DND-41 (cell line): ENCODE results near the gene SNTG2.

ENCODE experiments used
- ATAC-seq: fragments of 200-7000 bp; cut with Tn5 transposase; 3 replicates; pipeline ENCODE4 v1.9.1; 2021; ENCODE audit warnings: low read depth; ENCODE audit not compliant: insufficient read depth
- DNase-seq: peaks from one replicate; pipeline ENCODE4 v3.0.0-alpha.2; 2020
- H2AFZ ChIP-seq: 2 replicates; pipeline ENCODE4 v1.6.0; 2012; ENCODE audit warnings: low read depth, low read length
- H3K27ac ChIP-seq: 2 replicates; pipeline ENCODE4 v1.5.1; 2012; ENCODE audit warnings: low read length, inconsistent platforms
- H3K27me3 ChIP-seq: fragments of 200-600 bp; sonication (generic); 2 replicates; pipeline ENCODE4 v1.6.0; 2012; ENCODE audit warnings: low read length, mild to moderate bottlenecking, inconsistent platforms; ENCODE audit not compliant: insufficient read depth, poor library complexity
- H3K36me3 ChIP-seq: 2 replicates; pipeline ENCODE4 v1.5.1; 2012; ENCODE audit warnings: low read length, inconsistent platforms; ENCODE audit not compliant: insufficient read depth
- H3K4me1 ChIP-seq: 2 replicates; pipeline ENCODE4 v1.5.1; 2012; ENCODE audit warnings: mild to moderate bottlenecking, low read length; ENCODE audit not compliant: insufficient read depth
- H3K4me2 ChIP-seq: 2 replicates; pipeline ENCODE4 v1.6.0; 2012; ENCODE audit warnings: mild to moderate bottlenecking, moderate library complexity, low read length, inconsistent platforms; ENCODE audit not compliant: insufficient read depth
- H3K4me3 ChIP-seq, 2 experiments: fragments of 200-600 bp in 1 of 2; shearing (Covaris generic) in 1 of 2; 2 replicates each; pipeline ENCODE4 v1.5.1; 2012 to 2016; ENCODE audit warnings: inconsistent platforms in 2 of 2, low read length in 2 of 2, mild to moderate bottlenecking in 2 of 2, low read depth in 1 of 2, moderate library complexity in 1 of 2
- H3K79me2 ChIP-seq: 2 replicates; pipeline ENCODE4 v1.6.0; 2012; ENCODE audit warnings: low read length, inconsistent platforms; ENCODE audit not compliant: insufficient read depth
- H3K9ac ChIP-seq: 2 replicates; pipeline ENCODE4 v1.6.0; 2012; ENCODE audit warnings: low read depth, mild to moderate bottlenecking, inconsistent platforms, low read length, moderate library complexity
- H3K9me3 ChIP-seq: 2 replicates; pipeline ENCODE4 v1.5.1; 2012; ENCODE audit warnings: low read length, moderate library complexity, mild to moderate bottlenecking, inconsistent platforms; ENCODE audit not compliant: insufficient read depth, severe bottlenecking
- H4K20me1 ChIP-seq: 2 replicates; pipeline ENCODE4 v1.6.0; 2012; ENCODE audit warnings: low read length; ENCODE audit not compliant: insufficient read depth
- EZH2 ChIP-seq: IDR thresholded peaks from 3 replicates; pipeline ENCODE4 v1.6.1; 2012; ENCODE audit warnings: borderline replicate concordance, low read depth, mild to moderate bottlenecking, moderate library complexity, low read length, inconsistent platforms; ENCODE audit not compliant: severe bottlenecking
- TF ChIP-seq, protein P1 (sequence below): IDR thresholded peaks from 2 replicates; pipeline ENCODE4 v1.5.1; 2012; ENCODE audit warnings: borderline replicate concordance, low read length, moderate library complexity, mild to moderate bottlenecking; ENCODE audit not compliant: poor library complexity, severe bottlenecking; ENCODE audit errors: extremely low read depth

The SNTG2 gene

DNA sequence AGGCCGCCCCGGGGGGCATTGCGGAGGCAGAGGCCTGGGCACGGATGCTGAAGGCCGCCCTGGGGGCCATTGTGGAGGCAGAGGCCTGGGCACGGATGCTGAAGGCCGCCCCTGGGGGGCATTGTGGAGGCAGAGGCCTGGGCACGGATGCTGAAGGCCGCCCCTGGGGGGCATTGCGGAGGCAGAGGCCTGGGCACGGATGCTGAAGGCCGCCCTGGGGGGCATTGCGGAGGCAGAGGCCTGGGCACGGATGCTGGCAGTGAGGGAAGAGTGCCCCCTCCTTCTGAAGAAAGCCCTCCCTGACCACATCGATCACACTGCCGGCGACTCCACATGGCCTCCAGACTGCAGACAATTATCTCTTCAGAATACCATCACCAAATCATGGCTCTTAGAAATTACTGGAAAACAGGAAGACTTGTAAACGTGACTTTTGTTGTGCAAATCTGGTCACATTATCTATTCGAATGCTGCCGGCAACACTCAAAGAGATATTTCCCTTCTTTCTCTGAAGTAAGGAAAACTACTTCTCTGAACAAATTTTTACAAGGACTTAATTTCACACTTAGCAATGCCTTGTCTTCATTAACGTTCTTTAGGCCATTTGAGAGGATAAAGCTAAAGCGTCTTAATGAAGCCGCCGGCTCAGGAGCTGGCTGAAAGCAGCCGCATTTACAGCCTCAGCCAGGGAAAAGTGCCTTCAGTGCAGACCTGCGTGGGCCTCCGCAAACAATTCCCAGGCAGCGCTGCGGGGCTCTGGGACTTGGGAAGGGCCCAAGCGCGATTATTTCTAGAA lies 18.1 kb upstream of the SNTG2 start:
- Histone ChIP-seq H3K4me1 (no peaks in the 10 kb centered on the region), H3K27ac (no peak overlapping the region), H4K20me1 (no peaks in the 10 kb centered on the region), H3K4me2 (no peak overlapping the region), H3K9ac (no peak overlapping the region), H3K27me3 (no peaks in the 10 kb centered on the region), H2AFZ (no peak overlapping the region), H3K9me3 (no peaks in the 10 kb centered on the region), H3K79me2 (no peaks in the 10 kb centered on the region), H3K36me3 (no peaks in the 10 kb centered on the region), H3K4me3 (no peak overlapping the region)
- DNase-seq (no peak), ATAC-seq (no peak)
- TF ChIP-seq, protein P1, sequence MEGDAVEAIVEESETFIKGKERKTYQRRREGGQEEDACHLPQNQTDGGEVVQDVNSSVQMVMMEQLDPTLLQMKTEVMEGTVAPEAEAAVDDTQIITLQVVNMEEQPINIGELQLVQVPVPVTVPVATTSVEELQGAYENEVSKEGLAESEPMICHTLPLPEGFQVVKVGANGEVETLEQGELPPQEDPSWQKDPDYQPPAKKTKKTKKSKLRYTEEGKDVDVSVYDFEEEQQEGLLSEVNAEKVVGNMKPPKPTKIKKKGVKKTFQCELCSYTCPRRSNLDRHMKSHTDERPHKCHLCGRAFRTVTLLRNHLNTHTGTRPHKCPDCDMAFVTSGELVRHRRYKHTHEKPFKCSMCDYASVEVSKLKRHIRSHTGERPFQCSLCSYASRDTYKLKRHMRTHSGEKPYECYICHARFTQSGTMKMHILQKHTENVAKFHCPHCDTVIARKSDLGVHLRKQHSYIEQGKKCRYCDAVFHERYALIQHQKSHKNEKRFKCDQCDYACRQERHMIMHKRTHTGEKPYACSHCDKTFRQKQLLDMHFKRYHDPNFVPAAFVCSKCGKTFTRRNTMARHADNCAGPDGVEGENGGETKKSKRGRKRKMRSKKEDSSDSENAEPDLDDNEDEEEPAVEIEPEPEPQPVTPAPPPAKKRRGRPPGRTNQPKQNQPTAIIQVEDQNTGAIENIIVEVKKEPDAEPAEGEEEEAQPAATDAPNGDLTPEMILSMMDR: no peak
- no peak for TF ChIP-seq EZH2

- ATAC-seq (no peak), DNase-seq (no peak)
- Histone ChIP-seq H4K20me1 (no peaks in the 10 kb centered on the region), H3K4me2 (no peak overlapping the region), H3K4me1 (no peaks in the 10 kb centered on the region), H3K36me3 (no peaks in the 10 kb centered on the region), H3K79me2 (no peaks in the 10 kb centered on the region), H3K27ac (no peak overlapping the region), H3K4me3 (no peak overlapping the region), H2AFZ (no peak overlapping the region), H3K9ac (no peak overlapping the region), H3K27me3 (no peaks in the 10 kb centered on the region), H3K9me3 (no peaks in the 10 kb centered on the region)
- no peak for TF ChIP-seq EZH2
- TF ChIP-seq, protein P1: no peak
Measured at GRCh38 chr2:933734-934295, 16.8 kb upstream of the SNTG2 start.

DNA sequence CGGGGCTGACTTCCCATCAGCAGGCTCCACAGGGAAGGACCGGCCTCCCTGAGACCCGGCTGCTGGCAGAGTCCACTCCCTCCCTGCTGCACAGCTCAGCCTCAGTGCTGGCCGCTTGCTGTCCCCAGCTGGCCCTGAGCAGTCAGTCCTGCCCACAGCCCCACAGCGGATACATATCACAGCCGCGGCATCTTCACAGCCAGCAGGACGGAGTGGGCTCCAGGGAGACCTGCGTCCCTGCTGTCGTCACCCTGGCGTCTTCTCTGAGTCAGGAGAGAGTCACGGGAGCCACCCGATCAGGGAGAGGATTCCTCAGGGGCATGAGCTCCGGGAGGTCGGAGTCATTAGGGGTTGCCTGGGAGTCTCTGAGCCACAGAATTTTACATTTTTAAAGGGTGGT lies 13.1 kb upstream of the SNTG2 start:
- no peak overlapping the region for H3K27ac ChIP-seq
- H3K27me3 ChIP-seq: no peaks in the 10 kb centered on the region
- no peak overlapping the region for H3K4me2 ChIP-seq
- no peak overlapping the region for H2AFZ ChIP-seq
- no peak for DNase-seq
- no peak overlapping the region for H3K9ac ChIP-seq
- H3K9me3 ChIP-seq: no peaks in the 10 kb centered on the region
- H3K4me1 ChIP-seq: peaks cover 10% of the 10 kb centered on the region
- TF ChIP-seq, protein P1: no peak
- no peak for TF ChIP-seq EZH2
- H4K20me1 ChIP-seq: no peaks in the 10 kb centered on the region
- H3K4me3 ChIP-seq: no peak overlapping the region
- no peaks in the 10 kb centered on the region for H3K79me2 ChIP-seq
- no peak for ATAC-seq
- H3K36me3 ChIP-seq: no peaks in the 10 kb centered on the region
